Mesenchymal stem cell (in vitro differentiated cells and primary cell): ENCODE data around the gene NPLOC4.

Experiments used
- DNase-seq: peaks from one replicate; pipeline ENCODE4 v3.0.0-alpha.2; 2013
- H2AFZ ChIP-seq: one replicate; pipeline ENCODE4 v1.6.1; 2013; ENCODE audit warnings: low read depth, mild to moderate bottlenecking, control low read depth, inconsistent platforms, low read length, moderate library complexity
- H2AK5ac ChIP-seq: 2 replicates; pipeline ENCODE4 v1.6.1; 2013; ENCODE audit warnings: low read length, moderate library complexity, mild to moderate bottlenecking, inconsistent platforms; ENCODE audit not compliant: severe bottlenecking
- H2BK120ac ChIP-seq: one replicate; pipeline ENCODE4 v1.6.1; 2013; ENCODE audit warnings: low read depth, mild to moderate bottlenecking, inconsistent platforms, low read length, moderate library complexity
- H2BK12ac ChIP-seq, 2 experiments: one replicate each; pipeline ENCODE4 v1.6.1; 2013; ENCODE audit warnings: inconsistent platforms in 2 of 2, low read length in 2 of 2, mild to moderate bottlenecking in 2 of 2, moderate library complexity in 2 of 2, control low read depth in 1 of 2
- H2BK15ac ChIP-seq: one replicate; pipeline ENCODE4 v1.6.1; 2013; ENCODE audit warnings: mild to moderate bottlenecking, low read depth, inconsistent platforms; ENCODE audit not compliant: poor library complexity, severe bottlenecking
- H2BK5ac ChIP-seq: 2 replicates; pipeline ENCODE4 v1.6.1; 2013; ENCODE audit warnings: low read depth, mild to moderate bottlenecking, low read length, control low read depth, inconsistent platforms; ENCODE audit not compliant: poor library complexity, severe bottlenecking
- H3K14ac ChIP-seq, 2 experiments: one replicate each; pipeline ENCODE4 v1.6.1; 2013; ENCODE audit warnings: inconsistent platforms in 2 of 2, low read length in 2 of 2, control low read depth in 1 of 2, mild to moderate bottlenecking in 1 of 2, moderate library complexity in 1 of 2
- H3K18ac ChIP-seq, 2 experiments: one replicate each; pipeline ENCODE4 v1.6.1; 2013; ENCODE audit warnings: inconsistent platforms in 2 of 2, low read length in 2 of 2, control low read depth in 1 of 2, low read depth in 1 of 2, mild to moderate bottlenecking in 1 of 2
- H3K23ac ChIP-seq, 2 experiments: one replicate each; pipeline ENCODE4 v1.6.1; 2013; ENCODE audit warnings: inconsistent platforms in 2 of 2, low read length in 2 of 2, mild to moderate bottlenecking in 2 of 2, moderate library complexity in 2 of 2, control low read depth in 1 of 2
- H3K27ac ChIP-seq: 2 replicates; pipeline ENCODE4 v1.5.1; 2013; ENCODE audit warnings: mild to moderate bottlenecking, moderate library complexity, low read length, control low read depth, inconsistent platforms; ENCODE audit not compliant: poor library complexity, severe bottlenecking
- H3K27me3 ChIP-seq, 2 experiments: 2 replicates each; pipeline versions ENCODE4 v1.6.1 to v1.7.0; 2013; ENCODE audit warnings: low read length in 2 of 2, mild to moderate bottlenecking in 2 of 2, moderate library complexity in 2 of 2, control low read depth in 1 of 2, inconsistent platforms in 1 of 2; ENCODE audit not compliant: control insufficient read depth in 1 of 2, insufficient read depth in 1 of 2
- H3K36me3 ChIP-seq, 2 experiments: 2 replicates each; pipeline versions ENCODE4 v1.6.1 to v1.7.0; 2013; ENCODE audit warnings: low read length in 2 of 2, control low read depth in 1 of 2, inconsistent platforms in 1 of 2, low read depth in 1 of 2, mild to moderate bottlenecking in 1 of 2; ENCODE audit not compliant: insufficient read depth in 2 of 2, control insufficient read depth in 1 of 2
- H3K4ac ChIP-seq, 2 experiments: one replicate each; pipeline ENCODE4 v1.6.1; 2013; ENCODE audit warnings: inconsistent platforms in 2 of 2, low read length in 2 of 2, mild to moderate bottlenecking in 2 of 2, moderate library complexity in 2 of 2, control low read depth in 1 of 2, low read depth in 1 of 2
- H3K4me1 ChIP-seq: 2 replicates; pipeline ENCODE4 v1.6.1; 2013; ENCODE audit warnings: low read depth, low read length, control low read depth; ENCODE audit not compliant: control insufficient read depth, insufficient read depth
- H3K4me2 ChIP-seq: 2 replicates; pipeline ENCODE4 v1.6.1; 2013; ENCODE audit warnings: low read length, mild to moderate bottlenecking, inconsistent platforms; ENCODE audit not compliant: poor library complexity, severe bottlenecking
- H3K4me3 ChIP-seq, 2 experiments: 2 replicates each; pipeline versions ENCODE4 v1.5.1 to v1.7.0; 2013; ENCODE audit warnings: low read length in 2 of 2, mild to moderate bottlenecking in 2 of 2, control low read depth in 1 of 2, low read depth in 1 of 2; ENCODE audit not compliant: insufficient read depth in 1 of 2
- H3K79me1 ChIP-seq: replicated peaks from 2 replicates; pipeline ENCODE4 v1.6.1; 2013; ENCODE audit warnings: mild to moderate bottlenecking, control low read depth, low read length, inconsistent platforms; ENCODE audit not compliant: poor library complexity, severe bottlenecking
- H3K9ac ChIP-seq: 2 replicates; pipeline ENCODE4 v1.7.0; 2013; ENCODE audit warnings: mild to moderate bottlenecking, low read length, moderate library complexity
- H3K9me3 ChIP-seq: 2 replicates; pipeline ENCODE4 v1.7.0; 2013; ENCODE audit warnings: mild to moderate bottlenecking, low read length; ENCODE audit not compliant: control insufficient read depth
- H4K8ac ChIP-seq: one replicate; pipeline ENCODE4 v1.6.1; 2013; ENCODE audit warnings: inconsistent platforms, mild to moderate bottlenecking, low read length, moderate library complexity
- H4K91ac ChIP-seq: one replicate; pipeline ENCODE4 v1.6.1; 2013; ENCODE audit warnings: mild to moderate bottlenecking, low read length, inconsistent platforms
- WGBS: methylation state at CpG from one replicate; pipeline ENCODE4 v1.1.7; 2013; ENCODE audit warnings: mixed read lengths; 5-methylcytosine and 5-hydroxymethylcytosine counted together

The NPLOC4 gene

GRCh38 chr17:81603846-81604610, 32.9 kb downstream of the NPLOC4 start:
- Histone ChIP-seq H3K23ac (no peak overlapping the region), H2BK5ac (no peak overlapping the region), H3K36me3 (peaks cover 59 to 91% of the 10 kb centered on the region in 2 experiments), H3K79me1 (peaks cover 17% of the 10 kb centered on the region), H2BK120ac (no peak overlapping the region), H4K8ac (peak overlapping the region; percentile 16), H2BK12ac (peak overlapping the region in 1 of 2 experiments; percentile 38), H3K9me3 (no peaks in the 10 kb centered on the region), H3K4me1 (peaks cover 22% of the 10 kb centered on the region), H3K27me3 (no peaks in the 10 kb centered on the region), H3K18ac (no peak overlapping the region), H2AFZ (no peak overlapping the region), H3K14ac (no peak overlapping the region), H3K27ac (peak overlapping the region; percentile 75), H2BK15ac (no peak overlapping the region), H4K91ac (no peak overlapping the region), H3K4me3 (no peak overlapping the region), H3K9ac (no peak overlapping the region), H3K4ac (no peak overlapping the region), H2AK5ac (peak overlapping the region; percentile 83), H3K4me2 (no peak overlapping the region)
- 89% methylated on average over 10 of the region's 11 CpGs for WGBS
- no peak for DNase-seq

- Histone ChIP-seq H2BK15ac (no peak overlapping the region), H2BK120ac (no peak overlapping the region)
- 30% methylated on average over 6 of the region's 9 CpGs for WGBS
Measured at GRCh38 chr17:81601525-81602120, 35.3 kb downstream of the NPLOC4 start.

GRCh38 chr17:81599719-81600486, 37.0 kb downstream of the NPLOC4 start:
- H2BK120ac ChIP-seq, result no peak overlapping the region
- 54% methylated on average over 10 of the region's 10 CpGs for WGBS
- H3K79me1 ChIP-seq, result peaks cover 32% of the 10 kb centered on the region
- H3K9ac ChIP-seq, result peak overlapping the region; percentile 13
- no peak overlapping the region for H2BK5ac ChIP-seq
- no peak overlapping the region for H3K4ac ChIP-seq
- no peak overlapping the region for H3K27ac ChIP-seq
- H2BK15ac ChIP-seq, result no peak overlapping the region
- no peak overlapping the region for H3K4me3 ChIP-seq
- no peak overlapping the region for H3K18ac ChIP-seq
- no peaks in the 10 kb centered on the region for H3K9me3 ChIP-seq
- H2AFZ ChIP-seq, result no peak overlapping the region
- peak overlapping the region; percentile 21 for H2AK5ac ChIP-seq
- peaks cover 63 to 80% of the 10 kb centered on the region in 2 experiments for H3K36me3 ChIP-seq
- H2BK12ac ChIP-seq, result peak overlapping the region in 1 of 2 experiments; percentile 44
- H3K4me1 ChIP-seq, result peaks cover 15% of the 10 kb centered on the region
- H3K4me2 ChIP-seq, result no peak overlapping the region
- no peaks in the 10 kb centered on the region for H3K27me3 ChIP-seq
- H3K14ac ChIP-seq, result no peak overlapping the region
- no peak overlapping the region for H4K91ac ChIP-seq
- H4K8ac ChIP-seq, result no peak overlapping the region
- H3K23ac ChIP-seq, result no peak overlapping the region
- peak; percentile 84 for DNase-seq

More at GRCh38 chr17:81601525-81602120, 35.3 kb downstream of the NPLOC4 start:
- Histone ChIP-seq H3K27ac (peak overlapping the region; percentile 44), H2AK5ac (peak overlapping the region; percentile 82), H3K36me3 (peaks cover 60 to 82% of the 10 kb centered on the region in 2 experiments), H3K4me2 (no peak overlapping the region), H3K9ac (peak overlapping the region; percentile 13), H2AFZ (no peak overlapping the region), H3K27me3 (no peaks in the 10 kb centered on the region), H3K4ac (no peak overlapping the region), H2BK12ac (no peak overlapping the region), H3K23ac (no peak overlapping the region), H3K79me1 (peaks cover 29% of the 10 kb centered on the region), H3K9me3 (no peaks in the 10 kb centered on the region), H3K4me1 (peaks cover 15% of the 10 kb centered on the region), H4K91ac (no peak overlapping the region), H3K14ac (no peak overlapping the region), H3K4me3 (no peak overlapping the region), H3K18ac (peak overlapping the region in 1 of 2 experiments; percentile 21), H2BK5ac (no peak overlapping the region), H4K8ac (no peak overlapping the region)
- peak; percentile 81 for DNase-seq
